ENCODE measurements around the gene PPP1R12B. TPM values are rescaled to one million over a fixed set of nuclear protein-coding genes. Genes with fewer than 3 reads are reported as not detected.

The PPP1R12B gene
- 28.6 TPM for total RNA-seq

GRCh38 chr1:202348509-202349205 is at the start of gene PPP1R12B:
PPP1R12B (plus strand) TSS chr1:202348699; CDS start chr1:202348852, 153 bp downstream.

Small RNA genes lying within 50 kb of the gene (small RNA-seq; reads per million reads assigned to genes)
- gene AC099336.2 = not detected
- not detected for gene RF00156
- gene RNU6-89P = not detected

Other genes with a start within 250 kb of the PPP1R12B start
- gene GPR37L1, start 225.8 kb upstream of the PPP1R12B start, total RNA-seq = 6.5 TPM
- 77.7 TPM for gene ARL8A, start 204.0 kb upstream of the PPP1R12B start, total RNA-seq
- gene PTPN7, start 188.1 kb upstream of the PPP1R12B start, total RNA-seq = not detected
- 1.6 TPM for gene LGR6, start 154.9 kb upstream of the PPP1R12B start, total RNA-seq
- 30.0 TPM for gene UBE2T, start 6.8 kb upstream of the PPP1R12B start, total RNA-seq

Data from diencephalon (tissue), 1 donor.